Endothelial cell (in vitro differentiated cells): ENCODE measurements around the gene CPPED1. TPM values are rescaled to one million over a fixed set of nuclear protein-coding genes. Genes with fewer than 3 reads are reported as not detected.

Experiments
- DNase-seq: peaks from one replicate; pipeline ENCODE4 v3.0.0; 2021; ENCODE audit warnings: low spot score
- H3K27ac Mint-ChIP-seq: one replicate; pipeline ENCODE4 v1.8.0; 2021; ENCODE audit warnings: mixed read lengths, inconsistent platforms; ENCODE audit not compliant: unreplicated experiment
- H3K27me3 Mint-ChIP-seq: one replicate; pipeline ENCODE4 v1.8.0; 2021; ENCODE audit warnings: mild to moderate bottlenecking, moderate library complexity, mixed read lengths, inconsistent platforms; ENCODE audit not compliant: unreplicated experiment
- H3K36me3 Mint-ChIP-seq: one replicate; pipeline ENCODE4 v1.8.0; 2021; ENCODE audit warnings: mild to moderate bottlenecking, low read depth, mixed read lengths, inconsistent platforms; ENCODE audit not compliant: unreplicated experiment
- H3K4me1 Mint-ChIP-seq: one replicate; pipeline ENCODE4 v1.8.0; 2021; ENCODE audit warnings: mild to moderate bottlenecking, mixed read lengths, inconsistent platforms; ENCODE audit not compliant: unreplicated experiment
- H3K4me3 Mint-ChIP-seq: one replicate; pipeline ENCODE4 v1.8.0; 2021; ENCODE audit warnings: mild to moderate bottlenecking, mixed read lengths, inconsistent platforms; ENCODE audit not compliant: unreplicated experiment
- H3K9me3 Mint-ChIP-seq: one replicate; pipeline ENCODE4 v1.8.0; 2021; ENCODE audit warnings: mixed read lengths, inconsistent platforms; ENCODE audit not compliant: unreplicated experiment
- CTCF ChIP-seq: fragments of 200-600 bp; sonication (generic); IDR thresholded peaks from one replicate; pipeline ENCODE4 v1.5.0; 2021; ENCODE audit warnings: antibody characterized with exemption; ENCODE audit not compliant: unreplicated experiment
- total RNA-seq: library from RNA; stranded (reverse); fragmentation: NEBNext Ultra II Directional; extraction: Animal tissue kit (Norgen Biotek cat#: 25700); gene quantifications from one replicate; pipeline ENCODE4 v1.2.1, GENCODE V29; 2021; ENCODE audit not compliant: unreplicated experiment

The CPPED1 gene
- total RNA-seq, 1 donor from 2014 or later, result 11.6 TPM

GRCh38 chr16:12682432-12683165 lies 121.1 kb downstream of the CPPED1 start:
- Mint-ChIP-seq H3K4me1 (peaks cover 9% of the 10 kb centered on the region), H3K27me3 (no peaks in the 10 kb centered on the region), H3K27ac (no peak overlapping the region), H3K4me3 (no peak overlapping the region), H3K36me3 (peaks cover 6% of the 10 kb centered on the region), H3K9me3 (no peaks in the 10 kb centered on the region)
- DNase-seq, result no peak
- TF ChIP-seq CTCF, result no peak

- Mint-ChIP-seq H3K9me3 (no peaks in the 10 kb centered on the region), H3K4me1 (peaks cover 9% of the 10 kb centered on the region), H3K27ac (no peak overlapping the region), H3K27me3 (peaks cover 1% of the 10 kb centered on the region), H3K4me3 (no peak overlapping the region), H3K36me3 (peaks cover 6% of the 10 kb centered on the region)
- no peak for DNase-seq
- TF ChIP-seq CTCF, result no peak
Measured at GRCh38 chr16:12681653-12682052, 122.0 kb downstream of the CPPED1 start.

GRCh38 chr16:12680531-12680930 lies 123.2 kb downstream of the CPPED1 start:
- no peak overlapping the region for H3K4me3 Mint-ChIP-seq
- H3K36me3 Mint-ChIP-seq, result peaks cover 6% of the 10 kb centered on the region
- no peak overlapping the region for H3K27ac Mint-ChIP-seq
- H3K9me3 Mint-ChIP-seq, result no peaks in the 10 kb centered on the region
- no peak for TF ChIP-seq CTCF
- DNase-seq, result no peak
- H3K27me3 Mint-ChIP-seq, result peaks cover 1% of the 10 kb centered on the region
- peaks cover 5% of the 10 kb centered on the region for H3K4me1 Mint-ChIP-seq

- Mint-ChIP-seq H3K36me3 (peaks cover 6% of the 10 kb centered on the region), H3K27ac (no peak overlapping the region), H3K4me1 (peaks cover 3% of the 10 kb centered on the region), H3K27me3 (peaks cover 1% of the 10 kb centered on the region), H3K4me3 (no peak overlapping the region), H3K9me3 (no peaks in the 10 kb centered on the region)
- DNase-seq, result no peak
- no peak for TF ChIP-seq CTCF
Measured at GRCh38 chr16:12679660-12680272, 123.9 kb downstream of the CPPED1 start.

- H3K36me3 Mint-ChIP-seq, result peaks cover 6% of the 10 kb centered on the region
- no peak for TF ChIP-seq CTCF
- H3K4me3 Mint-ChIP-seq, result no peak overlapping the region
- H3K27ac Mint-ChIP-seq, result no peak overlapping the region
- H3K4me1 Mint-ChIP-seq, result no peaks in the 10 kb centered on the region
- no peak for DNase-seq
- H3K27me3 Mint-ChIP-seq, result peaks cover 1% of the 10 kb centered on the region
- no peaks in the 10 kb centered on the region for H3K9me3 Mint-ChIP-seq
Measured at GRCh38 chr16:12678983-12679382, 124.7 kb downstream of the CPPED1 start.
